Kidney capillary endothelial cell (primary cell): ENCODE results near the gene RPN2.

Experiments used
- DNase-seq: peaks from one replicate; pipeline ENCODE4 v3.0.0-alpha.2; 2018; ENCODE audit warnings: low spot score

The RPN2 gene

DNA sequence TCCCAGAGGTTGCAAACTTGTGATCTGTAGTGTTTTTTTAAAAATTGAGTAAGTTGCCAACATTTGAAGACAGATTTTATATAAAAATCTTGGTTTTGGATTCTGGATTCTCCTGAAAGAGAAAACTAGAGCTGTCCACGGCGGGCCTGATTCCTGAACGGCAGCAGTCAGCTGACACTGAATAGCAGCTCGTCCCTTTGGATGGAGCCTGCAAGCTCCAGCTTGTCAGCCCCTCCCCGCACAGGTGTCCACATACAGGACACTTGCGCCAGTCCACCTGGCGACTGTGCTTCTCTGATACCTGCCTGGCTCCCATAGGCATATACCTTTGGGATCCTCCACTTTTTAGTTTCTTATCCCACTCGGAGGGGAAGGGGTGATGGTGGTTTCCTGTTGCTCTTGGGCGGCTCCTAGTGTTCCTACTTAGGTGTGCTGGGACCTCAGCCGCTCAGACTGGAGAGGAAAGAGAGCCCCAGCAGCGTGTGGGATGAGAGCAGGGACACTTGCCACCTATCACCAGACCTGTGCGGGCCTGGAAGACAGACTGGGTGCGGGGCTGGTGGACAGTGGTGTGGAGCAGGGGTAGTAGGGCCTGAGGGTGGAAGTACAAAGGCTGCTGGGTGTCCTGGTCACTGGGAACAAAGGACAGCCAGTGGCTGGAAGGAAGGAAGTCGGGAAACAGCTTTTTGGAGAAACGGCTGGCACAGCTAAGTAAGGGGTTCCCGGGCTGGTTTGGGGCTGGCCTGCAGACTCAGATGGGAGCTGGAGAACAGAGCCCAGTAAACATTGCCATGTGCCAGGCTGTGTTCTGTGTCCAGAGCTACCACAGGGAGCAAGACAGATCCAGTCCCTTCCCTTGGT lies 64.2 kb downstream of the RPN2 start:
- DNase-seq: no peak

DNA sequence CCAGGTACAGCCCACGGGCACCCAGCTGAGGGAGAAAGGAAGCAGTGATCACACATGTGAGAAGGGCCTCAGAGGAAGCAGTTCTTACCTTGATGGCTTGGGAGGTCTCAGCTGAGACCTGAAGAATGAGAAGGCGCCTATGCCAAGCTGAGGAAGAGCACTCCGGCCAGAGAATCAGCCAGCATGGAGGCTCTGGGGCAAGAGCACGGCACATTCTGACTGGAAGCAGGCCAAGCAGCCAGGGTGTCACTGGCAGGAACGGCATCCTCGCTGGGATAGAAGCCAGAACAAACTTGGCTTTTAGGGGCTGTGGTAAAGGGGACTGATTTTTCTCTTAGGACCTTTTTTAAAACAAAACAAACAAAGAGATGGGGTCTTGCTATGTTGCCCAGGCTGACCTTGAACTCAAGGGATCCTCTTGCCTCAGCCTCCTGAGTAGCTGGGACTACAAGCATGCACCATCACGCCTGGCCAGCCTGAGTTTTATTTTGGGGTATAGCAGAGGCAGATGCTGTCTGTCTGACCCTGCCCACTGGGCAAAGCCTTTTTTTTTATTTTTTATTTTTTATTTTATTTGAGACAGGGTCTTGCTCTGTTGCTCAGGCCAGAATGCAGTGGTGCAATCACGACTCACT lies 64.9 kb downstream of the RPN2 start:
- DNase-seq: no peak

DNA sequence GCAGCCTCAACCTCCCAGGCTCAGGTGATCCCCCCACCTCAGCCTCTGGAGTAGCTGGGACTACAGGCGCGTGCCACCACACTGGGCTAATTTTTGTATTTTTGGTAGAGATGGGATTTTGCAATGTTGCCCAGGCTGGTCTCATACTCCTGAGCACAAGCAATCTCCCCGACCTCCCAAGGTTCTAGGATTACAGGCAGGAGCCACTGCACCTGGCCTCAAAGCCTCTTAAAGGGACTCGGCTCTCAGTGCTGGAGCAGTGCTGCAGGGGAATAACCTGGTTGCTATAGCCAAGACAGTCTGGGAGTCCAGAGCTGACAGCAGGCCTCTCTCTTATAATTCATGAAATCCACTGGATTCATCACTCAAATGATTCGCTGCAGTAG lies 65.4 kb downstream of the RPN2 start:
- DNase-seq: no peak

DNA sequence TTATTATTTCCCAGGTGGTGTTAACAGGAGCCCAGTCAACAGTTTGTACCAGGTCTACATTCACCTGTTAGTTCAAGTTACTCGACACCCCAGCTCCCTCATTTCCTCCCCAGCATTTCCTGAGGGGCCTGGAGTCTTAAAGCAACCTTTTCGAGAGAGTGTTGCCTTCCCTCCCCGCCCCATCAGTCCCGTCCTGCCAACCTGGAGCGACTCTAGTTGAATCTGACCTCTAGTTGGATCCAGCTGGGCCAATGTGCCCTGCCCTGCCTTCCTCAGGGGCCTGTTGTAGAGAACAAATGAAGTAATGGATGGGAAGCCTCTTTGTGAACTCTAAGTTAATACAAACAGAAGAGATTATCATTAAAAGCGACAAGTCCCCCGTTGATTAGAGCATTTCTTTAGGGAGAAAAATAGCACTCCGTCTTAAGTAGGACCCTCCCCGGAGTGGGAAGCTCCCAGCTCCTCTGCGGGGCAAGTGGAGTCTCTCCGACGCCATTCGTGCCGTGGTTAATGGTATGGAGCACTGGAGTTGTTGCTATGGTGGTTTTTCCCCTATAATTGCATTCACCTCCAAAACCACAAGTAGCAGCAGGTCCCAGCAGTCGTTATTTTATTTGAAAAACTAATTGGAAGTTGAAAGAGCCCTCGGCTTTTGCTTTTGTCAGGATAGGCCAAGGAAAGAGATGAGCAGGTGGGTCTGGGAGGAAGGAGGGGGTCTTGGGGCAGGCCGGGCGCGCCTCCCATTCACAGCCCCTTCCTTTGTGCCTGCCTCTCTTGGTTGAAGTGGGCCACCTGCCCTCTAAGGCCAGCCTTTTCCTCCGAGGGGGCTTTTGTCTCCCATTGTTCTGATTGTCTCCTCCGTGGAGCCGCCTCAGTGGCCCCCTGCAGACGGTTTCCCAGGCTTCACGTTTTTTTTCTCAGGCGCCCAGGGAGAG lies 66.4 kb downstream of the RPN2 start:
- no peak for DNase-seq

DNA sequence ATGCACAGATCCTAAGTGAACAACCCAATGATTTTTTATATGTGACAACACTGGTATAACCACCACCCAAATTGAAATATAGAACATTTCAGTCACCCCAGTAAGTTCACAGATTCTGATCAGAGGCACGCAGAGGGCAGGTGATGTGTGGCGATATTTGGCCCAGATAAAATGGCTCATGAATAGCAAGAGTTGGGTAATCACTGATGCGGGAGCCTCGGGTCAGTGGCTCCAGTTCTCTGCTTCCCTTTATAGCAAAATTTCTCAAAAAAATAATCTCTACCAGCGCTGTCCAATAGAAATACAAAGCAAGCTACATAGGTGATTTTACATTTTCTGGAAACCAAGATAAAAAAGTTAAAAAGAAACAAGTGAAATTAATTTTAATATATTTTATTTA lies 67.6 kb downstream of the RPN2 start:
- DNase-seq: no peak

DNA sequence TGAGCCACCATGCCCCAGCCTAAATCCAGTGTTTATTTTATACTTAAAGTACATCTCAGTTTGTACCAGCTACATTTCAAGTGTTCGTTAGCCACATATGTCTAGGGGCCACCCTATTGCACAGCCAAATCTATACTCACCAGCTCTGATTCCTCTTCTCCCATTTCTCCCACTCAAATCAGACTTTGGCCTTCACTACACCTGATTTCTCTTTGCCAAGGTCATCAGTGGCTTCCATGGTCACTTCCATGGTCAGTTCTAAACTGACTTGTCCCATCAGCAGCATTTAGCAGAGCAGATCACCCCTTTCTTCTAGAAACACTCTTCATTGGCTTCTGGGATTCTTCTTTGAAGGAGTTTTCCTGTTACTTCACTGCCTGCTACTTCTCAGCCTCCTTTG lies 68.4 kb downstream of the RPN2 start:
- no peak for DNase-seq

DNA sequence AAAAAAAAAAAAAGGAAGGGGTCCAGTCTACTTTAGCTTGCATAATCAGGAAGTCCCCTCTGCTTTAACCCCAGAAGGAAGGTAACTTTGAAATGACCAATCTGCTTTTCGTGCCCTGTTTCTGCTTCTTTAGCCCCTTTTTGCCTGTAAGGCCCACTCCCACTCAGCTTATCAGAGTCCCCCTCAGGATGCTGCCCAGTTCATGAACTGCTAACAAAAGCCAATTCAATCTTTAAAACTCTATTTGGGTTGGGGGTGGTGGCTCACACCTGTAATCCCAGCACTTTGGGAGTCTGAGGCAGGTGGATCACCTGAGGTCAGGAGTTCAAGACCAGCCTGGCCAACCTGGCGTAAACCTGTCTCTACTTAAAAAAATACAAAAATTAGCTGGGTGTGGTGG lies 70.2 kb downstream of the RPN2 start:
- no peak for DNase-seq

DNA sequence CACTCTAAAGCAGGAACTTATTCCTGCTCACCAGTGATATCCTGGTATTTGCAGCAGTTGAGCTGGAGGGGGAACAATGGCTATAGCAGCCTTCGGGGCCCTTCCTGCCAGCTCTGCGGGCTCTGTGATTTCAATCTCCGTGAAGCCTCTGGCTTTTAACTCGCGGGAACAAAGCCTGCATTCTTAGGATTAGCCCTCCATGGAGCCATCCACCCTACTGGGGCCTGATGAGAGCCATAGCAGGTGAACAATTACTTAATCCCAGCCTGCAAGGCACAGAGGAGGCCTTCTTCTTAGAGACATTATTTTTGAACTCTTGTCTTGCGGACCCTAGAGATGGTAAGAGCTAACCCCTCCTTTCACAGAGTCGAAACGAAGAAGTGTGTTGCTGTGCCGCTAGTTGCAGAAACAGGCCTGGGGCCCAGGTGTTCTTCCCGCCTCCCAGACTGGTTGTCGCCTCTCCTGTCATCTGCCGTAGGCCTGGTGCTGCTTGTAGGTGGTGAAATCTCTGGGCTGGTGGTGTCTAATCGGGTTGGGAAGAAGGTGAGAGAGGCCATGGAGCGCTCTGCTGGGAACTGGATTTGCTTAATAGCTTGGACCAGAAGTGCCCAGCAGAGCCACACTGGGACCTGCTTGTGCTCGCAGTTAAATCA lies 72.8 kb downstream of the RPN2 start:
- no peak for DNase-seq

DNA sequence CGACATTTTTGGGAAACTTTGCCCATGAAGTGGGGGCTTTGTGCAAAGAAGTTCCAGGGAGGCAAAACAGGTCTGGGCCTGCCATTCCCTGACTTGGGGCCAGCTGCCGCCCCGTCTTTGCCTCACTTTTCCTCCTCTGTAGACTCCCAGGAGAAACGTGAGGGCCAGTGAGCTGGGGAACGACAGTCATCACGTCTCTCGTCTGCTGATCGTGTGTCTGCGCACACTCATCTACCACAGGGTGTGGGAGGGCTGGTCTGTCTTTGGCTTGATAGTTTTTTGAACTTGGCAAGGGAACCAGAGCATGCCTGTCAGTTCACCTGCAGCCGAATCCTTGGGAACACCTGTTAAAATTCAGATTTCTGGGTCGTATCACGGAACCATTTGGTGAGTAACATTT lies 74.0 kb downstream of the RPN2 start:
- DNase-seq: no peak

DNA sequence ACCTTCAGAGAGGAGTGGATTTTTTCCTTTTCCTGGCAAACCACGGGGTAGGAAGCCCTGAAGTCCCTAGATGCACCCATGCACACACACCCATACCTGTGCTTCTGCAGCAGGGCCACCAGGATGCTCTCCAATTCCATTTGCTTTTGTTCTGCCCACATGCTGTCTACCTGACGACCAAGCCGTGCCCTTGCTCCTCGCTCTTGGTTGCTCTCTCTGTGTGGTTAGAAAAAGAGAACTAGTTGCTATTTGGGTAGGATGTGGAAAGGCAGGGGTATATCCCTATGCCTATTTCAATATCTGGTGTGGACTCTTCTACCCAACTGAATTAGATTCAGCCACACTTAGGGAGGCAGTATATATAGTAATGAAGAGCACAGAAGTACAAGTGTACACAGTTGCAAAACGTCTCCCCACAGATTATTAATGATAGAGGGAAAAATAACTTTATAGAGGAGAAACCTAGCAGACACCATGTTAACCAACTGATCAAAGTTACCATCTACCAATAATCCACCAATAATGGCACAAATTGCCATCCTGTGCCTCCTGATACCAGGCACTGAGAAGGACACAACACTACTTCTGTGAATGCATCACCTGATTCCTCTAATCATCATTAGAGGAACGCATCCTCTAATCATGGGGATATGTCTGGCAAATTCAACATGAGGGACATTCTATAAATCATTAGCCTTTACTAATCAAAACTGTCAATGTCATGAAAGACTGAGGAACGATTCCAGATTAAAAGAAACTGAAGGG lies 75.2 kb downstream of the RPN2 start:
- DNase-seq: no peak

DNA sequence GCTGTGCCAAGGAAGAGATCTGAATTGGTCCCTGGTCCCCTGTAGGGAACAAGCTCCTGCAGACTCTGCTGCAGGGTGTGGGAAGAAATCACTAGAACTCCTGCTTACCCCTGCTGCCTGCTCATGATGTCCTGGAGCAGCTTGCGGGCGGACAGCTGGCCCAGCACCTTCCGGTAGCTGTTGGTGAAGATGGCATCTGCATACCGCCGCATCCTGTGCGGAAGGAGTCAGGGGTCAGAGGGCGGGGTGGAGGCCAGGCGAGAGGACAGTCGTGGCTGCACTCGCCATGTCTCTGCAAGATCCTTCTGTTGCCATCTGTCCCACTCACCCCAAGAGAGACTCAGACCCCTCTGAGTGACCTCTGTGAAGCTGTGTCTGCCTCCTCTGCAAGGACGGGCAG lies 77.2 kb downstream of the RPN2 start:
- no peak for DNase-seq

DNA sequence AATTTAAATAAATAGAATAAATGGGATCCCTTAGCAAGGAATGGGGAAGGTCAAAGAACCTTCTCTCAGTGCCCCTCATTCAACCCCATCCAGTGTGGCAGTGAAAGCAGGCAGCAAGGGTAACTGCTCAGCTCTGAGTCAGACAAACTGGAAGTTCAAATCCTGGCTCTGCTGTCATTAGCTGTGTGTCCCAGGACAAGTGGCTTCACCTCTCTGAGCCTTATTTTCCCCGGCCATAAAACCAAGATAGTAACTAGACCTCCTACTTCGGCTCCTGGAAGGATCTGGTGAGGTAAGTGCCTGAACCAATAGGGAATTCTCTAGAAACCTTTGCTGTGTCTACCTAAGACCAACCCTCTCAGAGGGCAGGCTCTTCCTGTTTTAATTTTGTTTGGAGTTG lies 78.4 kb downstream of the RPN2 start:
- no peak for DNase-seq

DNA sequence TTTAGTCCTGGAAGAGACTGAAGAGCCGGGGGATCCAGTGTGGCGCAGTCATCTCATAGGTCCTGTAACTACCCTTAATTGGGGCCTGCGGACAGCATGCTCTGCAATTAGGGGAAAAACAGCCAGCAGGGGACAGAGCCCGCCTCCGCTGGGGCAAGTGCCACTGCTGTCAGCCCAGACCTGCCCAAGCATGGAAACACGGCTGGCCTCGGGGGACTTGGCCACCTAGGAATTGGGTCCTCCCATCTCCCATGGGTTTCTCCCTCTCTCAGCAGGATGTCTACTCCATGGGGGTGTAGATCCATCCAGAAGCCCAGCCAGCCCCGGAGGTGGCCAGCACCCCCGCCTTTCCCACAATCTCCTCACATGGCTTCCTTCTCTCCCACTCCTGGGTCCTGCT lies 78.9 kb downstream of the RPN2 start:
- no peak for DNase-seq

DNA sequence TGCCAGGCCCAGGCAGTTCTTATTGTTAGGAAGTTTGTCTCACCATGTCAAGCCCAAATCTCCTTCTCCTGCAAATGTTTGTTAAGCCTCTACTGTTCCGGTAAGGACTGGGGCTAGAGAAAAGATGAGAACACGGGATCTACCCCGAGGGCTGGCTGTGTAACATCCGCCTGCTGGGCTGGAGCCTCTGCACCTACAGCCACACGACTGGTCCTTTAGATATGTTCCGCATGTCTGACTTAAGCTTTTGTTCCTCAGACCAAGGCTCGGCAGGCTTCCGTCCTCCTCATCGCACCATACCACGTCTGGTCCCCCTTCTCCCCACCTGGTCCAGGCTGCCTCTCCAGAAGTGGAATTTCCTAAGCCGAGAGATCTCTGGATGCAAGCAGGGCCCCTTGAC lies 79.9 kb downstream of the RPN2 start:
- DNase-seq: no peak

DNA sequence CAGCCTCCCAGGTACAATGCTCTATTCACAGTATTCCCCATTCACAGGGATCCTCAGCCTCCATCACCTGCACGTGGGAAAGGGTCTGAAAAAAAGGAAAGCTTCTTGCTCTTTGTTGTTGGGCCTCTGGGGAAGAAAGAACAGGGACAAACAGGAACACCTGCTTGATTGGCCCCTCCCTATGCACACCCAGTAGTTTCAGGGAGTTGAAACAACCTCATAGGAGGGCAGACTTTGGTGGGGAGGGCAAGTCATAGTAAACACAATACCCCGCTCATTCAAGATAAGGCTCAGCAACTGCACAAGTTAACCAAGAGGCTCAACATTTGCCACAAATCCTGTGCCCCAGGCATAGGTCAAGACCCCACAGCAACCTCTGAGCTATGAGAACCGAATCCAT lies 80.7 kb downstream of the RPN2 start:
- DNase-seq: no peak

DNA sequence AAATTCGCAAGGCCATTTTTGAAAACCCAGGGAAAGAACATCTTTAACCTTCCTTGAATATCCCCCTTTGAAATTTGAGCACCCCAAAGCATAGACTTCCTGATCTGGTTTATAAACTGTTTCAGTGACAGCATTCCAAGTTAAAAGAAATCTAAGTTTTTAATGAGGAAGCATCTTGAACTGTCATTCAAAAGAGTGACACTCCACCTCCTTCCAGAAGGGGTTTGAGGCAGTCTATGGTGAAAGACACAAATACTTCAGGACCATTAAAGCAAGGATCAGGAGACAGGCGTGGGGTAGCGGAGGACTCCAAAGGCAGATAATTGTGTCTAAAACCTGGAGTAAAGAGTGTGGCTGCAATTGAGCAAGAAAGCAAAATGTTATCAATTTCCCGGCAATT lies 81.8 kb downstream of the RPN2 start:
- DNase-seq: no peak

DNA sequence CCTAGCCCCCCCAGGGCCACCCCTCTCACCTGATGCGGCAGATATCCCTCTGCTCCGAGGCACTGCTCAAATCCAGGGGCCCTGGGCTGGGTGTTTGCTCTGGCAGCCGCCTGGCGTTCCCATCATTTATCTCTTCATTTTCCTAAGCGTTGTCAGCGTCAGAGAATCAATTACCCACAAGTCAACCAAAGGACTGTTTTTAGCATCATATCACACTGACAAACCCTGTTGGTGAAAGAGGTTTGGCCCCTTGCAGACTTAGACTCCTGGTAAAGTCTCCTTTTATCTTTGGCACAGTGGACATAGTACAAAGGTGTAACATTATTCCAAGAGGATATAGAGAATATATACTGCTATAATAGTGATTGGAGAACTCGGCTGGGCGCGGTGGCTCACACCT lies 82.6 kb downstream of the RPN2 start, which contains the start of gene GHRH:
TSS of gene GHRH (minus strand) at position 101 of the 400 bp plus-strand sequence. CDS start 4,925 bp downstream, outside the sequence.
- DNase-seq: no peak

DNA sequence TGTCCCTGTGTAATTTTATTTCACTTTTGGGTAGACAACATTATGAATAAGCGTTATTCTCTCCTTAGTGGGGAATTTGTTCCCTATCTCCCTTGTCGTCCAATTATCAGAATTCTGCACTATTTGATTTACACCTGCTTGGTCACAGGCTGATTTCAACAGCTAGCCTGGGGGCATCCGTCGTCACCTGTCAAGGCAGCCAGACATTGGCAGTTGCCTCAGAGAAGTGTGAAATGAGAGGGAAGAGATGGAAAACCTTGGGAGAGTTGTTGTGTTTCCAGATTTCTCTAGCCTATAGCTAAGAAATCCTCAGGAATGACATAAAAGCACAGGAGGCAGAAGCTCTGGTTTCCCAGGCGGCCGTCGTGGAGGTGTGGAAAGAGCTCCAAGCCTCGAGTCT lies 83.4 kb downstream of the RPN2 start:
- DNase-seq: no peak

DNA sequence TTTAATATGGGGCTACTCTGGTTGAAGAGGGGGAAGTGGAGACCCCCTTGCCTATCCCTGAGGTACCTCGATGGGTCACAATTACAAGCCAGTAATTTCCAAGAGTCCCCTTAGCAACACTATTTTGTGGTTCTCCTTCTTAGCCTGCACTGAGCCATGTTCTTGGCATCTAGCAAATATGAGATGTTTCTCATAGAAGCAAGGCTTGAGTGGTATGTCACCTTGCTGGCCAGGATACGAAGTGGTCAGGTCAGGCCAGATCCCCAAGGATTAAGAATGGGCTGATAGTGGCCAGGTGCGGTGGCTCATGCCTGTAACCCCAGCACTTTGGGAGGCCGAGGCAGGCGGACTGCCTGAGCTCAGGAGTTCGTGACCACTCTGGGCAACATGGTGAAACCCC lies 84.6 kb downstream of the RPN2 start:
- DNase-seq: no peak

DNA sequence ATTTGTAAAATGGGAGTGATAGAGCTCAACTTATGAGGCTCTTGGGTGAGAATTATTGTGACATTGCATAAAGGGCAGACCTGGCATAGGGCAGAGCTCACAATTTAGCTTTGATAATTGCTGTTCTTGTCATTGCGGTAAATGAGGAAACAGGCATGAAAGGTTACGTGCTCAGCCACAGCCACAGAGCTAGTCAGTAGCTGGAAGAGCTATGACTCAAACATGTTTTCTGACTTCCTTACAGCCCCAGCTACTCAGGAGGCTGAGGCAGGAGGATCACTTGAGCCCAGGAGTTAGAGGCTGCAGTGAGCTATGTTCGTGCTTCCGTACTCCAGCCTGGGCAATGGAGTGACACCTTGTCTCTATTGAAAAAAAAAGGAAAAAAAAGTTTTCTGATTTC lies 86.0 kb downstream of the RPN2 start:
- no peak for DNase-seq

DNA sequence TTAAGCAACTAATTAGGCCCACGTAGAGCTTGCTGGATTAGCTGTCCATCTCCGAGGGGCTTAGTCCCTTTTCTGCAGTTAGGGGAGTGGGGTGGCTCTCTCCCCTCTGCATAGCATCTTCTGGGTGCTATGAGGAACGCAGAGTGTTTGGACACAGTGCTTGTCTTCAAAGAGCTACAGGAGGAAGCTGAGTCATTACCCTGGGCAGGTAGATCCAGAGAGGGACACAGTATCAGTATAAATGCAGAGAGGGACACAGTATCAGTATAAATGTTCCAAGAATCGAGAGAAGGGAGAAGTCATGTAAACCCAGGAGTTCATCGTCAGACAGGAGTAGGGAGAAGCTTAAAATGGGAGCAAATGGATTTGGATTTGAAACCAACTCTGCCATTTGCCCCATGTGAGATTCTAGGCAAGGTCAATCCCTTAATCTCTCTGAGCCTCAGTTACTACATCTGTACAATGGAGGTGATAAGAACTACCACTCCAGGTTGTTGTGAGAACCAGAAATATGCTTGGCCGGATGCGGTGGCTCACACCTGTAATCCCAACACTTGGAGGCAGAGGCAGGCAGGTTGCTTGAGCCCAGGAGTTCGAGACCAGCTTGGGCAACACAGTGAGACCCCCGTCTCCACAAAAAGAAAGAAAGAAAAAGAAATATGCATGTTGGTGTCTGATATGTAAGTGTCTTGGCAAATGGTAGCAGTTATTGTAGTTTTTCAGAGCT lies 88.0 kb downstream of the RPN2 start:
- no peak for DNase-seq
